ENCODE data around the gene TEAD1. TPM values are rescaled to one million over a fixed set of nuclear protein-coding genes. Genes with fewer than 3 reads are reported as not detected.
A peak's percentile ranks its signal among the peaks of the same experiment; 100 is the strongest.

Gene TEAD1
- total and polyA plus RNA-seq, 2 donors (not counting 3 experiments of a cell fraction or from before 2014, with no cell fraction given) = 15.3 to 49.0 TPM

DNA sequence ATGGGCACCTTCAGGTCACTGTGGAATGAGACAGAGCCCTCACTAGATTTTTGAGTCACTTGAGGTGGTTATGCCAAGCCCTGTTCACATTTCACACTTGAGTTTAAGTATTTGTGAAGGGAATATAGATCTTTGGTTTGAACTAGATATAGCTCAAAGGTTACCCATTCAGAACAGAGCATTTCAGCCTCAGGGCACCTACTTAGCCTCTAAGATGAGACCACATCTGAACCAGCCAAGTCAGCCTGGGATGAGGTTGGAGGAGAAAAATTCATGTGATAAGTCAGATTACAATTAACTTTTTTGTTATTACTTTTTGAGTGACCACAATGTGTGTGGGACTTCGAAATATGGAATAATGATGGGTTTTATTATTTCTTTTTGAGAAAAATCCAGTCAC is 127.8 kb downstream of the TEAD1 start:
- intact Hi-C loops (cut with micrococcal nuclease) = loop anchor here (1.0 to 5.0 kb wide), 4 partner anchors 27 to 515 kb away; no protein-coding TSS in a partner anchor
- H3K27ac ChIP-seq (ENCODE audit: insufficient read depth, low read depth, low read length) = peak overlapping the region; percentile 72

More for the DNA sequence above, 127.8 kb downstream of the TEAD1 start:
- DNase-seq (ENCODE audit: low read depth, low spot score) = no peak
- Histone ChIP-seq H3K4me2 (ENCODE audit: insufficient read depth, low read length) (no peak overlapping the region), H3K27me3 (ENCODE audit: control insufficient read depth in 2 of 2, insufficient read depth in 2 of 2, low read length in 2 of 2) (no peaks in the 10 kb centered on the region), H3K9me1 (replicated peaks; ENCODE audit: control insufficient read depth, extremely low read depth, insufficient read depth, low read length) (no peaks in the 10 kb centered on the region), H3K9me3 (replicated peaks; ENCODE audit: control insufficient read depth, insufficient read depth, low read length) (no peaks in the 10 kb centered on the region), H3K4me1 (ENCODE audit: control insufficient read depth, extremely low read depth, insufficient read depth, low read length) (peaks cover 33% of the 10 kb centered on the region), H3K4me3 (replicated peaks in 1 of 3; ENCODE audit: insufficient read depth in 1 of 3, low read depth in 1 of 3, low read length in 3 of 3) (no peak overlapping the region), H3K9ac (replicated peaks; ENCODE audit: extremely low read depth, insufficient read depth, low read length) (peak overlapping the region; percentile 30), H2AFZ (ENCODE audit: low read depth, low read length) (no peak overlapping the region), H3K79me2 (ENCODE audit: control insufficient read depth, insufficient read depth, low read length) (peaks cover 22% of the 10 kb centered on the region), H4K20me1 (replicated peaks; ENCODE audit: control insufficient read depth, extremely low read depth, insufficient read depth, low read length) (no peaks in the 10 kb centered on the region), H3K36me3 (ENCODE audit: control insufficient read depth in 2 of 2, extremely low read depth in 1 of 2, insufficient read depth in 2 of 2, low read length in 2 of 2) (no peaks in the 10 kb centered on the region)
- TF ChIP-seq EZH2 (IDR thresholded peaks at IDR 0.05; ENCODE audit: borderline replicate concordance, low read depth, low read length, severe bottlenecking) (no peak), MYC (IDR thresholded peaks at IDR 0.05; ENCODE audit: low read depth, low read length) (no peak), JUN (IDR thresholded peaks at IDR 0.05; ENCODE audit: borderline replicate concordance, insufficient read depth, insufficient read length, low read depth) (no peak), FOS (IDR thresholded peaks at IDR 0.05; ENCODE audit: borderline replicate concordance, insufficient read depth, low read length) (no peak)
- TF ChIP-seq, protein P1, sequence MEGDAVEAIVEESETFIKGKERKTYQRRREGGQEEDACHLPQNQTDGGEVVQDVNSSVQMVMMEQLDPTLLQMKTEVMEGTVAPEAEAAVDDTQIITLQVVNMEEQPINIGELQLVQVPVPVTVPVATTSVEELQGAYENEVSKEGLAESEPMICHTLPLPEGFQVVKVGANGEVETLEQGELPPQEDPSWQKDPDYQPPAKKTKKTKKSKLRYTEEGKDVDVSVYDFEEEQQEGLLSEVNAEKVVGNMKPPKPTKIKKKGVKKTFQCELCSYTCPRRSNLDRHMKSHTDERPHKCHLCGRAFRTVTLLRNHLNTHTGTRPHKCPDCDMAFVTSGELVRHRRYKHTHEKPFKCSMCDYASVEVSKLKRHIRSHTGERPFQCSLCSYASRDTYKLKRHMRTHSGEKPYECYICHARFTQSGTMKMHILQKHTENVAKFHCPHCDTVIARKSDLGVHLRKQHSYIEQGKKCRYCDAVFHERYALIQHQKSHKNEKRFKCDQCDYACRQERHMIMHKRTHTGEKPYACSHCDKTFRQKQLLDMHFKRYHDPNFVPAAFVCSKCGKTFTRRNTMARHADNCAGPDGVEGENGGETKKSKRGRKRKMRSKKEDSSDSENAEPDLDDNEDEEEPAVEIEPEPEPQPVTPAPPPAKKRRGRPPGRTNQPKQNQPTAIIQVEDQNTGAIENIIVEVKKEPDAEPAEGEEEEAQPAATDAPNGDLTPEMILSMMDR (IDR thresholded peaks at IDR 0.05; ENCODE audit: extremely low read depth in 1 of 2, insufficient read depth in 1 of 2, low read depth in 1 of 2, low read length in 2 of 2) = no peak
- no peak for FAIRE-seq
- CTCF ChIA-PET = interaction anchor here (0.8 kb wide), 1 partner anchor 13 kb away, joined by 5 read pairs; no protein-coding TSS in a partner anchor
- dilution Hi-C loops (cut with MboI; ENCODE audit: extremely low pct_ligation_motif_present, low sequenced_read_pairs) = no loop called here
- BruUV-seq (replicated peaks) = no TSS peak
- POLR2A ChIA-PET = no interaction called here
